Adrenal gland (tissue), 12 donors: Measurements from ENCODE around the gene TADA2B. TPM values are rescaled to one million over a fixed set of nuclear protein-coding genes. Genes with fewer than 3 reads are reported as not detected.
"Not testable (repeated sequence)": the region's sequence is repeated elsewhere in the genome, so short reads cannot be mapped to it uniquely, and the experiment has no call there.

Experiments
- DNase-seq, 7 donors: peaks; one replicate each; pipeline ENCODE4 v3.0.0-alpha.2; 2019 to 2020
- H3K27ac ChIP-seq, 5 donors: fragments of 200-600 bp; sonication (generic) in 4 of 5; 1 replicate in 3 of 5; 2 replicates in 2 of 5; pipeline versions ENCODE4 v1.5.1 to v1.8.0; 2016 to 2020; ENCODE audit warnings: mild to moderate bottlenecking in 1 of 5
- H3K27me3 ChIP-seq: fragments of 200-600 bp; 2 replicates; pipeline ENCODE4 v1.8.0; 2021
- H3K36me3 ChIP-seq, 2 donors: fragments of 200-600 bp; replicated peaks in 1 of 2; 1 replicate in 1 of 2; 2 replicates in 1 of 2; pipeline versions ENCODE4 v1.5.1 to v1.8.0; 2018 to 2022
- H3K4me1 ChIP-seq, 2 donors: fragments of 200-600 bp; replicated peaks in 1 of 2; 1 replicate in 1 of 2; 2 replicates in 1 of 2; pipeline versions ENCODE4 v1.5.1 to v1.8.0; 2018 to 2021
- H3K4me3 ChIP-seq, 4 donors: fragments of 200-600 bp; sonication (generic) in 3 of 4; one replicate each; pipeline ENCODE4 v1.5.1; 2016 to 2018
- H3K9me3 ChIP-seq, 3 donors: fragments of 200-600 bp; sonication (generic) in 1 of 3; replicated peaks in 1 of 3; 1 replicate in 2 of 3; 2 replicates in 1 of 3; pipeline versions ENCODE4 v1.5.1 to v1.8.0; 2016 to 2021
- CTCF ChIP-seq, 6 experiments: fragments of 450-650 bp in 4 of 6; fragments of 200-600 bp in 2 of 6; sonication (generic) in 1 of 6; IDR thresholded peaks; 1 replicate in 5 of 6; 2 replicates in 1 of 6; pipeline versions ENCODE4 v1.5.1 to v1.8.0; 2016 to 2021; ENCODE audit warnings: antibody characterized with exemption in 6 of 6, mild to moderate bottlenecking in 2 of 6, moderate library complexity in 1 of 6
- POLR2A ChIP-seq, 2 donors: fragments of 450-650 bp; IDR thresholded peaks; one replicate each; pipeline ENCODE4 v1.6.1; 2017; ENCODE audit warnings: antibody characterized with exemption in 2 of 2, mild to moderate bottlenecking in 2 of 2, moderate library complexity in 1 of 2
- WGBS, 4 donors: extraction: QIAGEN DNeasy Blood & Tissue Kit in 2 of 4; methylation state at CpG; one replicate each; pipeline versions ENCODE4 v1.1.5 to v1.1.7; 2013 to 2017; 5-methylcytosine and 5-hydroxymethylcytosine counted together
- intact Hi-C, 2 donors: fragments of 100-400 bp; cut with DNase I; formaldehyde crosslinking; loops; one replicate each; pipeline versions ENCODE4 v1.14.1 to v1.15.0; 2022 to 2023
- polyA plus RNA-seq, 3 donors: library from polyadenylated mRNA; stranded (reverse); fragments of 200-250 nt in 2 of 3; fragments of 350-450 nt in 1 of 3; fragmentation: Illumina TruSeq in 1 of 3; extraction: RNeasy Lipid Tissue Mini Kit (QIAGEN cat#74804) in 1 of 3; gene quantifications; one replicate each; pipeline ENCODE4 v1.2.3, GENCODE V29; 2013 to 2014
- total RNA-seq, 9 donors: library from RNA; depleted of rRNA in 4 of 9; stranded (reverse); fragments of >200 nt in 4 of 9; fragments of 120-200 nt in 1 of 9; fragmentation: NEBNext Ultra II Directional in 1 of 9; extraction: Animal tissue kit (Norgen Biotek cat#: 25700) in 1 of 9; gene quantifications; one replicate each; pipeline versions ENCODE4 v1.1.0 to v1.2.4, GENCODE V29; 2013 to 2023
- donor health status: healthy with polysubstance abuse.
- donor health status: Bipolar disorder and iron deficiency.
- donor health status: DM: yes; HTN: yes; CAD: no.
- donor health status: DM: no; HTN: no; CAD: no.
- donor health status: DM: no; HTN: no; CAD: no.
- donor health status: DM: yes; HTN: yes; CAD: no.

Gene TADA2B
- total and polyA plus RNA-seq, 12 donors: 13.3 to 60.8 (median 32.4) TPM

- intact Hi-C loops: no loop called here
- H3K27ac ChIP-seq: peak overlapping the region in 1 of 5 donors; percentile 66
- no peaks in the 10 kb centered on the region for H3K36me3 ChIP-seq
- TF ChIP-seq CTCF (IDR thresholded peaks at IDR 0.05) (peak; percentile 58 to 75 (median 66)), POLR2A (IDR thresholded peaks at IDR 0.05) (no peak)
- 24 to 58% (median 32%) methylated on average over 8 to 24 of the region's 24 CpGs for WGBS, 4 donors
- peak overlapping the region in 1 of 4 donors; percentile 52 for H3K4me3 ChIP-seq
- H3K4me1 ChIP-seq: peaks cover 0 to 13% of the 10 kb centered on the region in 2 donors
- no peaks in the 10 kb centered on the region for H3K9me3 ChIP-seq
- DNase-seq: peak; percentile 56 to 87 (median 72)
- no peaks in the 10 kb centered on the region for H3K27me3 ChIP-seq
Observed at GRCh38 chr4:7101692-7102515, 58.7 kb downstream of the TADA2B start.

- H3K27me3 ChIP-seq, H3K36me3 ChIP-seq, intact Hi-C loops, DNase-seq, H3K9me3 ChIP-seq: not testable (repeated sequence)
- Histone ChIP-seq H3K27ac (peak overlapping the region in 4 of 5 donors; percentile 29 to 80 (median 48)), H3K4me1 (peaks cover 0 to 13% of the 10 kb centered on the region in 2 donors), H3K4me3 (peak overlapping the region in 2 of 4 donors; percentile 10 to 52)
- WGBS, 4 donors: 75 to 83% (median 80%) methylated on average over 12 of the region's 12 CpGs
Observed at GRCh38 chr4:7102516-7102909, 59.3 kb downstream of the TADA2B start.

GRCh38 chr4:7103031-7103606 lies 59.9 kb downstream of the TADA2B start:
- DNase-seq: peak; percentile 73 to 94 (median 88)
- intact Hi-C loops: no loop called here
- H3K27me3 ChIP-seq: no peaks in the 10 kb centered on the region
- peaks cover 0 to 13% of the 10 kb centered on the region in 2 donors for H3K4me1 ChIP-seq
- H3K36me3 ChIP-seq: no peaks in the 10 kb centered on the region
- peak overlapping the region; percentile 10 to 80 (median 41) for H3K27ac ChIP-seq
- H3K4me3 ChIP-seq: peak overlapping the region in 2 of 4 donors; percentile 10 to 52
- 12 to 38% (median 19%) methylated on average over 8 to 35 of the region's 35 CpGs for WGBS, 4 donors
- H3K9me3 ChIP-seq: no peaks in the 10 kb centered on the region
- no peak for TF ChIP-seq CTCF (IDR thresholded peaks at IDR 0.05)

- Histone ChIP-seq H3K4me3 (peak overlapping the region in 1 of 4 donors; percentile 52), H3K4me1 (peaks cover 0 to 13% of the 10 kb centered on the region in 2 donors), H3K27ac (peak overlapping the region in 4 of 5 donors; percentile 10 to 80 (median 54)), H3K9me3 (no peaks in the 10 kb centered on the region), H3K27me3 (no peaks in the 10 kb centered on the region), H3K36me3 (no peaks in the 10 kb centered on the region)
- TF ChIP-seq POLR2A (IDR thresholded peaks at IDR 0.05) (no peak), CTCF (IDR thresholded peaks at IDR 0.05) (no peak)
- DNase-seq: peak; percentile 60 to 89 (median 74)
- intact Hi-C loops: no loop called here
- 31 to 43% (median 40%) methylated on average over 12 to 21 of the region's 21 CpGs for WGBS, 4 donors
Observed at GRCh38 chr4:7103607-7104365, 60.6 kb downstream of the TADA2B start.
